ENCODE data around the gene THSD4.

DNA sequence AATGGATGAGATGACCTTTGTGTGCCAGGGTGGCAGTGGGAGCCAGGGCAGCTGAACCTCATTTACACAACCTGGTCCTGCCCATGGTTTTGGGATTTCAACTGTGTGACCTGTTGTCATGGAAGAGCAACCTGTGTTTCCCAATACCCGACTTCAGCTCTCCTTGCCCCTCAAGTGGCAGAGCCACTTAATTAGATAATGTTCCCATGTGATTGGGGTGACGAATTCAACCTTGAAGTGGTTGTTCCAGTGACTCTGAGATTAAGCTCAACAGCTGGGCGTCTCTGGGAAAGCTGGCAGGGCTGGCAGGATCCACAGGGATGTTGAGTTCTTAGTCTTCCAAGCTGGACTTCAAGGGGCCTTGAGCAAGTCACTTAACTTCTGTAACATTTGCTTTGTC is 71.0 kb downstream of the THSD4 start:
- TF ChIP-seq JUND (IDR thresholded peaks at IDR 0.05; ENCODE audit: low read length) (no peak), TBP (IDR thresholded peaks at IDR 0.05; ENCODE audit: low read depth, low read length) (no peak), MAFK (IDR thresholded peaks at IDR 0.05; ENCODE audit: low read depth, low read length) (no peak), EZH2 (IDR thresholded peaks at IDR 0.05; ENCODE audit: low read depth, low read length, severe bottlenecking) (no peak), POLR2AphosphoS5 (IDR thresholded peaks at IDR 0.05; ENCODE audit: low read depth, low read length) (no peak), BCL11A (IDR thresholded peaks at IDR 0.05; ENCODE audit: low read depth in 2 of 2, low read length in 2 of 2) (no peak)
- TF ChIP-seq, protein P1, sequence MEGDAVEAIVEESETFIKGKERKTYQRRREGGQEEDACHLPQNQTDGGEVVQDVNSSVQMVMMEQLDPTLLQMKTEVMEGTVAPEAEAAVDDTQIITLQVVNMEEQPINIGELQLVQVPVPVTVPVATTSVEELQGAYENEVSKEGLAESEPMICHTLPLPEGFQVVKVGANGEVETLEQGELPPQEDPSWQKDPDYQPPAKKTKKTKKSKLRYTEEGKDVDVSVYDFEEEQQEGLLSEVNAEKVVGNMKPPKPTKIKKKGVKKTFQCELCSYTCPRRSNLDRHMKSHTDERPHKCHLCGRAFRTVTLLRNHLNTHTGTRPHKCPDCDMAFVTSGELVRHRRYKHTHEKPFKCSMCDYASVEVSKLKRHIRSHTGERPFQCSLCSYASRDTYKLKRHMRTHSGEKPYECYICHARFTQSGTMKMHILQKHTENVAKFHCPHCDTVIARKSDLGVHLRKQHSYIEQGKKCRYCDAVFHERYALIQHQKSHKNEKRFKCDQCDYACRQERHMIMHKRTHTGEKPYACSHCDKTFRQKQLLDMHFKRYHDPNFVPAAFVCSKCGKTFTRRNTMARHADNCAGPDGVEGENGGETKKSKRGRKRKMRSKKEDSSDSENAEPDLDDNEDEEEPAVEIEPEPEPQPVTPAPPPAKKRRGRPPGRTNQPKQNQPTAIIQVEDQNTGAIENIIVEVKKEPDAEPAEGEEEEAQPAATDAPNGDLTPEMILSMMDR (IDR thresholded peaks at IDR 0.05; ENCODE audit: control extremely low read depth in 1 of 3, insufficient read depth in 1 of 3, low read depth in 1 of 3, low read length in 3 of 3) = no peak

Data from H1 (cell line).